ENCODE results near the gene MARCHF4. TPM values are rescaled to one million over a fixed set of nuclear protein-coding genes. Genes with fewer than 3 reads are reported as not detected.
A peak's percentile ranks its signal among the peaks of the same experiment; 100 is the strongest.

Gene MARCHF4
- total RNA-seq, 1 experiment from 2014 or later: 0.54 TPM

DNA sequence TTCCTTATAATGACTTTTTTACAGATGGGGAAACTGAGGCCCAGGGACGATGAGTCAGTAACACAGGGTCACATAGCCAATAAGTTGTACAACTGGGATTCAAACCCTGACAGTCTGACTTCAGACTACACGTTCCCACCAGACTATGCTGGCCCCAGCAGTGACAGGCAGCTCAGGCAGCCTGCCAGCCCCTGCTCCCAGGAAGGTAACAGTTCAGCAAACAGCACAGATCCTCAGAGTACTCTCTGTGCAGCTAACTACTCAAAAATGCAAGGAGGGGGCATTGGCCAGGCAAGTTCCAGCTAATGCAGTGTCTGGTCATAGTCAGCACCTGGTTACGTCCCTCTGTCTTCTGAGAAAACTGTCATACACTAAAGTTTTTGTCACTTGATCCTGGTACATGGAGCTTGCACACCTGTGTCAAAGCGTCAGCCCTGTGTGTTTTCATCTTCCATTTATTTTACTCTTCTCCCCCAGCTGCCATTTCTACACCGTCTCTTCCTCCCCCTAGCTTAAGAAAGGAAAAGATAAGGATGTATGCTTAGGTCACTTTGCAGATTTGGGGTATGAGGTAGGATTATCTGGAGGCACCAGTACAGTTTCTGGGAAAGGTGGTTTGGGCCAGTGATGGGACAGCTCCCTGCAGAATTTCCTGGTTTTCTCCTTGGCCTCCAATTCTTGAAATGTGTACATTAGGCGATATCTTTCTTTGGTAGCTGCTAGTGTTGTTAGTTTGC is 44.5 kb upstream of the MARCHF4 start:
- CTCF ChIA-PET: no interaction called here
- intact Hi-C loops (cut with micrococcal nuclease; ENCODE audit: unreplicated experiment): no loop called here
- no peaks in the 10 kb centered on the region for H3K27me3 Mint-ChIP-seq (ENCODE audit: unreplicated experiment)
- no peak overlapping the region for H3K4me3 Mint-ChIP-seq (ENCODE audit: low read depth, unreplicated experiment)
- H3K4me1 Mint-ChIP-seq (ENCODE audit: low read depth, unreplicated experiment): peaks cover 8% of the 10 kb centered on the region
- DNase-seq: no peak
- H3K36me3 Mint-ChIP-seq (ENCODE audit: insufficient read depth, unreplicated experiment): peaks cover 17% of the 10 kb centered on the region
- no peaks in the 10 kb centered on the region for H3K9me3 Mint-ChIP-seq (ENCODE audit: low read depth, unreplicated experiment)
- TF ChIP-seq, protein P1, sequence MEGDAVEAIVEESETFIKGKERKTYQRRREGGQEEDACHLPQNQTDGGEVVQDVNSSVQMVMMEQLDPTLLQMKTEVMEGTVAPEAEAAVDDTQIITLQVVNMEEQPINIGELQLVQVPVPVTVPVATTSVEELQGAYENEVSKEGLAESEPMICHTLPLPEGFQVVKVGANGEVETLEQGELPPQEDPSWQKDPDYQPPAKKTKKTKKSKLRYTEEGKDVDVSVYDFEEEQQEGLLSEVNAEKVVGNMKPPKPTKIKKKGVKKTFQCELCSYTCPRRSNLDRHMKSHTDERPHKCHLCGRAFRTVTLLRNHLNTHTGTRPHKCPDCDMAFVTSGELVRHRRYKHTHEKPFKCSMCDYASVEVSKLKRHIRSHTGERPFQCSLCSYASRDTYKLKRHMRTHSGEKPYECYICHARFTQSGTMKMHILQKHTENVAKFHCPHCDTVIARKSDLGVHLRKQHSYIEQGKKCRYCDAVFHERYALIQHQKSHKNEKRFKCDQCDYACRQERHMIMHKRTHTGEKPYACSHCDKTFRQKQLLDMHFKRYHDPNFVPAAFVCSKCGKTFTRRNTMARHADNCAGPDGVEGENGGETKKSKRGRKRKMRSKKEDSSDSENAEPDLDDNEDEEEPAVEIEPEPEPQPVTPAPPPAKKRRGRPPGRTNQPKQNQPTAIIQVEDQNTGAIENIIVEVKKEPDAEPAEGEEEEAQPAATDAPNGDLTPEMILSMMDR (IDR thresholded peaks at IDR 0.05; ENCODE audit: unreplicated experiment): no peak
- BruUV-seq (replicated peaks): no TSS peak
- no peak overlapping the region for H3K27ac Mint-ChIP-seq (ENCODE audit: unreplicated experiment)

DNA sequence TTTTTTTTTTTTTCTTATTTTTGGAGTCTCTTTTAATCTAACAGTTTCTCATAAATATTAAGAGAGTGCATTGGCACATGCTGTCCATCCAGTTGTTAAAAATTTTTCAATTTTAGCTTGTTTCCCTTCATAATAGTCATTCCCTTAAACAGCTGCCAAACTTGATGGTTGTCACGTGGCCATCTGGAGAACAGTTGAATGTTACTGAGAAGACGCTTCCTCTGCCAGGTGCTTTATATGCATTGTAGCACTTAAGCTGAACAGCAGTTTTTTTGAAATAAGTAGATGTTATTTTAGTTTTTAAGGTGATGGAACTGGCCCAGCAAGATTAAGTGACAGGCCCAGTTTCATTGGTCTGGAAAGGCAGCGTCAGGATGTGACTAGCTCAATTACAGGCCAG is 43.3 kb upstream of the MARCHF4 start:
- intact Hi-C loops (cut with micrococcal nuclease; ENCODE audit: unreplicated experiment): no loop called here
- no peak for DNase-seq
- H3K27me3 Mint-ChIP-seq (ENCODE audit: unreplicated experiment): no peaks in the 10 kb centered on the region
- H3K4me3 Mint-ChIP-seq (ENCODE audit: low read depth, unreplicated experiment): no peak overlapping the region
- TF ChIP-seq, protein P1 (IDR thresholded peaks at IDR 0.05; ENCODE audit: unreplicated experiment): no peak
- CTCF ChIA-PET: interaction anchor here (0.5 kb wide), 1 partner anchor 923 kb away, joined by 3 read pairs; no protein-coding TSS in a partner anchor
- H3K36me3 Mint-ChIP-seq (ENCODE audit: insufficient read depth, unreplicated experiment): peaks cover 17% of the 10 kb centered on the region
- H3K27ac Mint-ChIP-seq (ENCODE audit: unreplicated experiment): no peak overlapping the region
- no peaks in the 10 kb centered on the region for H3K9me3 Mint-ChIP-seq (ENCODE audit: low read depth, unreplicated experiment)
- H3K4me1 Mint-ChIP-seq (ENCODE audit: low read depth, unreplicated experiment): peaks cover 8% of the 10 kb centered on the region
- no TSS peak for BruUV-seq (replicated peaks)

DNA sequence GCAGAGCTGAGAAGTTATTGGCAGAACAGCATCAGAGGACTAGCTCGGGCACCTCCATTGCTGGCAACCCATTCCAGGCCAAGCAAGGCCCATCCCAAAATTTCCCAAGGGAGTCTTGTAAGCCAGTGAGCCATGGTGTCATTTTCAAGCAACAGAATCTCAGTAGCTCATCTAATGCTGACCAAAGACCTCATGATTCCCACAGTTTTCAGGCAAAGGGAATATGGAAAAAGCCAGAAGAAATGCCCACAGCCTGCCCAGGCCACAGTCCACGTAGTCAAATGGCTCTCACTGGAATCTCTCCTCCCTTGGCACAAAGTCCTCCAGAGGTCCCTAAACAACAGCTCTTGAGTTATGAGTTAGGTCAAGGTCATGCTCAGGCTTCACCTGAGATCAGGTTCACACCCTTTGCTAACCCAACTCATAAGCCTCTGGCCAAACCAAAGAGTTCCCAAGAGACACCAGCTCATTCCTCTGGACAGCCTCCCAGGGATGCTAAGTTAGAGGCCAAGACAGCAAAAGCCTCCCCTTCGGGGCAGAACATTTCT is 42.6 kb upstream of the MARCHF4 start:
- intact Hi-C loops (cut with micrococcal nuclease; ENCODE audit: unreplicated experiment): no loop called here
- CTCF ChIA-PET: interaction anchor here (0.6 kb wide), 1 partner anchor 22 kb away, joined by 4 read pairs; no protein-coding TSS in a partner anchor
- H3K9me3 Mint-ChIP-seq (ENCODE audit: low read depth, unreplicated experiment): no peaks in the 10 kb centered on the region
- DNase-seq: no peak
- H3K27me3 Mint-ChIP-seq (ENCODE audit: unreplicated experiment): no peaks in the 10 kb centered on the region
- H3K4me1 Mint-ChIP-seq (ENCODE audit: low read depth, unreplicated experiment): peaks cover 8% of the 10 kb centered on the region
- H3K27ac Mint-ChIP-seq (ENCODE audit: unreplicated experiment): no peak overlapping the region
- BruUV-seq (replicated peaks): TSS peak; percentile 19
- no peak overlapping the region for H3K4me3 Mint-ChIP-seq (ENCODE audit: low read depth, unreplicated experiment)
- TF ChIP-seq, protein P1 (IDR thresholded peaks at IDR 0.05; ENCODE audit: unreplicated experiment): no peak
- H3K36me3 Mint-ChIP-seq (ENCODE audit: insufficient read depth, unreplicated experiment): peaks cover 17% of the 10 kb centered on the region

DNA sequence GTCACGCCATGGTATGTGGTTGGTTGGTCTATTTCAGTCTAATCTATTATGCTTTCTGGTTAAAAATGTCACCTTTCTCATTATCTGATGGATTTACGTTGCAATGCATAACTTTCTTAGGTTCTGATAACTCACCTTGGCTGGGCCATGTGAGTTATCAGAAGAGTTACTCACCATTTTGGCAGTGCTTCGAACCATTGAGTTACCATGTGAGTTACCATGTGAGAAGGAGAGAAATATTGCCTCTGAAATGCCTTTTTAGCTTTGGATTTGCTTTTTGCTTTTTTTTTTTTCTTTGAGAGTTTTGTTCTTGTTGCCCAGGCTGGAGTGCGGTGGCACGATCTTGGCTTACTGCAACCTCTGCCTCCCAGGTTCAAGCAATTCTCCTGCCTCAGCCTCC is 41.6 kb upstream of the MARCHF4 start:
- no peak overlapping the region for H3K27ac Mint-ChIP-seq (ENCODE audit: unreplicated experiment)
- BruUV-seq (replicated peaks): no TSS peak
- H3K27me3 Mint-ChIP-seq (ENCODE audit: unreplicated experiment): peaks cover 4% of the 10 kb centered on the region
- H3K9me3 Mint-ChIP-seq (ENCODE audit: low read depth, unreplicated experiment): no peaks in the 10 kb centered on the region
- H3K4me3 Mint-ChIP-seq (ENCODE audit: low read depth, unreplicated experiment): peak overlapping the region; percentile 94
- no peak for DNase-seq
- CTCF ChIA-PET: no interaction called here
- TF ChIP-seq, protein P1 (IDR thresholded peaks at IDR 0.05; ENCODE audit: unreplicated experiment): no peak
- intact Hi-C loops (cut with micrococcal nuclease; ENCODE audit: unreplicated experiment): no loop called here
- H3K4me1 Mint-ChIP-seq (ENCODE audit: low read depth, unreplicated experiment): peaks cover 8% of the 10 kb centered on the region
- H3K36me3 Mint-ChIP-seq (ENCODE audit: insufficient read depth, unreplicated experiment): peaks cover 17% of the 10 kb centered on the region
